Left cardiac atrium (tissue), 4 donors: Measurements from ENCODE around the gene CRYBG2. TPM values are rescaled to one million over a fixed set of nuclear protein-coding genes. Genes with fewer than 3 reads are reported as not detected.
A peak's percentile ranks its signal among the peaks of the same experiment; 100 is the strongest.
"Not testable (repeated sequence)": the region's sequence is repeated elsewhere in the genome, so short reads cannot be mapped to it uniquely, and the experiment has no call there.

Experiments used
- ATAC-seq, 2 donors: fragments of 200-7000 bp; cut with Tn5 transposase; one replicate each; pipeline ENCODE4 v1.9.1; 2020; ENCODE audit warnings: mild to moderate bottlenecking in 2 of 2, moderate library complexity in 2 of 2
- DNase-seq: peaks from one replicate; pipeline ENCODE4 v3.0.0-alpha.2; 2020
- intact Hi-C, 2 donors: fragments of 100-400 bp; cut with DNase I; formaldehyde crosslinking; loops; one replicate each; pipeline versions ENCODE4 v1.14.1 to v1.15.1; 2022 to 2023
- total RNA-seq, 2 donors: library from RNA; stranded (reverse); fragmentation: NEBNext Ultra II Directional; extraction: Animal tissue kit (Norgen Biotek cat#: 25700); gene quantifications; one replicate each; pipeline ENCODE4 v1.2.1, GENCODE V29; 2021
- donor health status: DM: no; HTN: yes; CAD: no.
- donor health status: DM: no; HTN: yes; CAD: no; lungs with severe emphysema.
- donor health status: DM: yes; HTN: yes; CAD: no.
- donor health status: Dilated cardiomyopathy.

Gene CRYBG2
- total RNA-seq, 2 donors from 2014 or later: not detected

- intact Hi-C loops: no loop called here
- ATAC-seq: no peak
- DNase-seq: no peak
These were observed 23.7 kb downstream of the CRYBG2 start for GRCh38 chr1:26330276-26330675.

GRCh38 chr1:26329380-26329779 lies 24.6 kb downstream of the CRYBG2 start:
- DNase-seq, ATAC-seq: not testable (repeated sequence)
- intact Hi-C loops: loop anchor here (5.0 to 10.0 kb wide), 2 partner anchors 33 to 55 kb away; no protein-coding TSS in a partner anchor

DNA sequence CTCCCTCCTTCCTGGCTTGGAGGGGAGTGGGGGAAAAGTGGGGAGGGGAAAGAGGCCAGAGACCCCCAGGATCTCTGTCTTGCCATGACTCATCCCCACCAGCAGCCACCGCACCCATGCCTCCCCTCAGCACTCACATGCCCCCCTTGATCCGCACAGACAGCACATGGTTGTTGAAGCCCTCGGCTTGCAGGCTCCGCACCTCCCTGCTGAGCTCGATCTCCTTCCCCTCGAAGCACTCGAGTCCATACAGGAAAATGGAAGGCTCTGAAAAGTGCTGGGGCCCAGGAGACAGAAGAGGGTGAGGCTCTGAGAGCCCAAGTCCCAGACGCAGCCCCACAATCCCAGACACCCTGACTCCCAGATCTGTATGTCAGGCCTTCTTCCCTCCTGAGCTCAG lies 25.3 kb downstream of the CRYBG2 start:
- ATAC-seq: no peak
- intact Hi-C loops: loop anchor here (5.0 to 10.0 kb wide), 2 partner anchors 34 to 54 kb away; no protein-coding TSS in a partner anchor

GRCh38 chr1:26327956-26328362 lies 26.0 kb downstream of the CRYBG2 start:
- DNase-seq: no peak
- no peak for ATAC-seq
- intact Hi-C loops: loop anchor here (5.0 to 10.0 kb wide), 2 partner anchors 34 to 53 kb away; no protein-coding TSS in a partner anchor

More for the DNA sequence above, 25.3 kb downstream of the CRYBG2 start:
- DNase-seq: no peak

DNA sequence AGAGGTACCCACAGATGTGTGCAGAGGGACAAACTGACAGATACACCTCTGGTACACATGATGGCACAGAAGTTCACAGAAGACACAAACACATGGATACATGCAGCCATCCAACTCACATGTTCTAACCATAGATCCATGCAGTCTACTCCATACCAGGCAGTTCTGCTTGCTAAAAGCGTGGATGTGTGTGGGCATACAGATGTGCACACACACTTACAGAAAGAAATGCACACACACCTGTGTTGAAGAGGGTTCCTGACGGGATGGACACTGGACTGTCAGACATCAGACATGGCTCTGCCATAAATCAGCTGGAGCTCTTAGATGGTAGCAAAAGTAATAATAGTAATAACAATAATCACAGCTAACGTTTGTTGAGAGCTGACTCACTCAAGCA lies 29.4 kb downstream of the CRYBG2 start:
- DNase-seq (no peak), ATAC-seq (no peak)
- intact Hi-C loops: loop anchor here in 1 of 2 donors (10.0 kb wide), 1 partner anchor 50 kb away; no protein-coding TSS in a partner anchor

- no peak for DNase-seq
- intact Hi-C loops: loop anchor here in 1 of 2 donors (10.0 kb wide), 1 partner anchor 49 kb away; no protein-coding TSS in a partner anchor
- ATAC-seq: no peak
These were observed 30.5 kb downstream of the CRYBG2 start for GRCh38 chr1:26323382-26323781.

- ATAC-seq (no peak), DNase-seq (no peak)
- intact Hi-C loops: loop anchor here in 1 of 2 donors (10.0 kb wide), 1 partner anchor 47 kb away; no protein-coding TSS in a partner anchor
These were observed 31.9 kb downstream of the CRYBG2 start for GRCh38 chr1:26322042-26322331.

- intact Hi-C loops: loop anchor here (2.0 to 10.0 kb wide), 4 partner anchors 37 to 217 kb away; no protein-coding TSS in a partner anchor
- peak; percentile 93 for DNase-seq
- ATAC-seq: peak; percentile 91 to 92
These were observed 32.5 kb downstream of the CRYBG2 start for GRCh38 chr1:26321315-26322041.

- ATAC-seq (peak in 1 of 2 donors; percentile 4), DNase-seq (no peak)
- intact Hi-C loops: loop anchor here (2.0 to 10.0 kb wide), 4 partner anchors 36 to 216 kb away; no protein-coding TSS in a partner anchor
These were observed 33.0 kb downstream of the CRYBG2 start for GRCh38 chr1:26320896-26321295.

DNA sequence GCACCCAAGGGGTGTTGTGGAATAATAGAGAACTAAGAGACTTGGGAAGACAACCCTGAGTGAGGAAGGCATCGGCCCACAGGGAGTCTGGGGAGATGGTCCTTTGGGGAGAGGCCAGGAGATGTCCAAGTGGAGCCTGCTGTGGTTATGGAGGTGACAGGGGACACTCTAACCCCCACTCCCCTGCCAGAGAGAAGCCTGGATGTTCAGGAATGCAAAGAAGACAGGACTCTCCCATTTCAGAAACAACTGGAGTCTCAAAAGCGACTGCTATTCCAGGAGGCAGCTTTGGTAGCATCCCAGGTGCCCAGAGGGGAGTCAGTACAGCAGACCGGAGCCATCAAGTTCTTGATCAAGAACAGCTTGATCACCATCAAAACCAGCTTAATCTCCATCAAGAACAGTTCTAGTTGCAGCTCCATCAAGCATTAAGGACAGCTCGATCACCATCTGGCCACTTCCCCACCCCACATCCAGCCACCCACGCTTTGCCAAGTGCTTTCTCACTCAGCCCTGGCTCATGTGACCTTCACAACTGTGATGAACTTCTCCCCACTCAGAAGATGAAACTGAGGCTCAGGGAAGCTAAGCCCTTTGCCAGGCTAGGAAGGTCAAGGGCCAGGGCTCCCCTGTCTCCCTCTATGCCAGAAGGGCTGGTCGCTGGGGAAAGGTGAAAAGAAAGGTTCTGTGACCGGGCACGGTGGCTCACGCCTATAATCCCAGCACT lies 35.4 kb downstream of the CRYBG2 start:
- DNase-seq: no peak
- ATAC-seq: peak in 1 of 2 donors; percentile 22
- intact Hi-C loops: no loop called here

- peak in 1 of 2 donors; percentile 45 for ATAC-seq
- intact Hi-C loops: no loop called here
These were observed 36.2 kb downstream of the CRYBG2 start, which contains the start of gene CD52 for GRCh38 chr1:26317612-26318337. Gene CD52, plus strand, starts transcription at chr1:26317958. Its CDS starts 60 bp downstream, at chr1:26318018.

DNA sequence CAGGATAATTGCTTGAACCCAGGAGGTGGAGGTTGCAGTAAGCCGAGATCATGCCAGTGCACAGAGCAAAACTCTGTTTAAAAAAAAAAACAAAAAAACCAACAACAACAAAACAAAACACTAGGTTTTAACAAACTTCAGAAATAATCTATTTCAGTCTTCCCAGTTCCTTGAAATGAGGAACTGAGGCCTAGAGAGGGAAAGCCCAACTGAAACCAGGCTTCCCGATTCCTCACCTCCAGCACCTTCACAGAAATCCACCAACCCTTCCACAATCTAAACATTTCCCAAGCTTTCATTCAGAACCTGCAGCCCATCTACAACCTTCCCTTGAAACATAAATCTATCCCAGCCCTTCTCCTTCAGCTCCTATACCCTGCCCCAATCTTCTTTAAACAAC lies 36.8 kb downstream of the CRYBG2 start:
- intact Hi-C loops: no loop called here
- ATAC-seq (no peak), DNase-seq (no peak)

More at GRCh38 chr1:26317612-26318337, 36.2 kb downstream of the CRYBG2 start, which contains the start of gene CD52:
- no peak for DNase-seq

GRCh38 chr1:26315874-26316850 lies 37.8 kb downstream of the CRYBG2 start:
- intact Hi-C loops: no loop called here
- ATAC-seq: no peak
- no peak for DNase-seq

DNA sequence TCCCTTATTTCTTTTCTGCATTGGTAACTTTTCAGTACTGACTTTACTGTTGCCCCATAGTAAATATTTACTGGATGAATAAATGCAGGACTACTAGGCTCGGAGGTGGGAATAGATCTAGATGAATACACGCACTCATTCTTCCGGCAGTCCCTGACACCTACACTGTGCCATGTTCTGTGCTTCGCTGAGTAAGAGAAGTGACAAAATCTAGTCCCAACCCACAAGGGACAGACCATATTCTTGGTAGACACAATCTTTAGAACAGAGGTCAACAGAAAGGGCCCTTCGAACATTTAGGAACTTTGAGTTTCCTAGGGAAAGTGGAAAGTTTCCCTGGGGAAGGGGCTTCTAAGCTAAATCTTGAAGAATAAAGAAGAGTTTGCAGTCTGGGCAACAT lies 39.4 kb downstream of the CRYBG2 start:
- DNase-seq (no peak), ATAC-seq (no peak)
- intact Hi-C loops: no loop called here

DNA sequence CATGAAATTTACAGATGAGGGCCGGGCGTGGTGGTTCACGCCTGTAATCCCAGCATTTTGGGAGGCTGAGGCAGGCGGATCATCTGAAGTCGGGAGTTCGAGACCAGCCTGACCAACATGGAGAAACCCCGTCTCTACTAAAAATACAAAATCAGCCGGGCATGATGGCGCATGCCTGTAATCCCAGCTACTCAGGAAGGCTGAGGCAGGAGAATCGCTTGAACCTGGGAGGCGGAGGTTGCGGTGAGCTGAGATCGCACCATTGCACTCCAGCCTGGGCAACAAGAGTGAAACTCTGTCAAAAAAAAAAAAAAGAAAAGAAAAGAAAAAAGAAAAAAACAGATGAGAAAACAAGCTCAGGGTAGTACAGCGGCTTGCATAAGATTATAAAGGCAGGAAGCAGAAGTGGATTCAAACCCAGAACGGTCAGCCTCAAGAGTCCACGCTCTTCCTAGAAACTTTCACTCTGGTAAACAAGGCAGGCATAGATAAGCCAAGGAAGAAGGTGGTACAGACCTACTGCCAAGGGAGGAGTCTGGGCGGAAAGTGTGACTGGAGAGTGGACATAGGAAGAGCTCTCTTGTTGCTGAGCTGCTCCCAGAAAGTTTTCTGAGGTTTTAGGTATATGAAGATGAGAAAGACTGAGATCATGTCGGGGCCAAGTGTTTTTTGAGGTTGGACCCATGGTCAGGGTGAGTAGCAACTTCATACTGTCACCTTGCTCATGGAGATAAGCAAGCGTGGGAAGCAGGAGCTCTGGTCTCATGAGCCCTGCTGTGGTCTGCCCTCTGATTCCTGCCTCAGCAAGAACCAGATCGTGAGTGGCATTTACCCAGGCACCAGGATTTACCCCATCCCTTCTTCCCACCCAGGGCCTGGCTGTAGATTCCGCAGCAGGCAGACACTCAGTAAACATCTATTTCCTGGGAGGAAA lies 45.7 kb downstream of the CRYBG2 start:
- not testable (repeated sequence) for DNase-seq

DNA sequence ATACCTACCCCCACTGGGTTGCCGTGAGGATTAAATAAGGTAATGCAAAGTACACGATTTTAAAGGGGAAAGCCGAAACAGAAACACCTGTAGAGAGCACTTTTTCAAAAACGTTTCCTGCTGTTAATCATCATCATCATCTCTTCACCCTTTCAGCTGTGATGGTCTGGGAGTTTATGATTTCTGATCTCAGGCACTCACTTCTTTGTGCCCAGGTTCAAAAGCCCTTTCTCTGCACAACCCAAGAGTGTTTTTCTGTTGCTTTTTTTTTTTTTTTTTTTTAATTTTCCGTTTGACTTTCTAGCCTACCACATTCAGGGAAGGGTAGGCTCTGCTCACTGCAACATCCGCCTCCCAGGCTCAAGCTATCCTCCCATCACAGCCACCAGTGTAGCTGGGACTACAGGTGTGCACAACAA lies 46.6 kb downstream of the CRYBG2 start:
- intact Hi-C loops: no loop called here
- DNase-seq: no peak
- ATAC-seq: no peak

More for the DNA sequence above, 45.7 kb downstream of the CRYBG2 start:
- ATAC-seq, intact Hi-C loops: not testable (repeated sequence)
